B cell (primary cell): ENCODE results near the gene SLC27A5. TPM values are rescaled to one million over a fixed set of nuclear protein-coding genes. Genes with fewer than 3 reads are reported as not detected.
A peak's percentile ranks its signal among the peaks of the same experiment; 100 is the strongest.

ENCODE experiments used
- ATAC-seq: fragments of 200-7000 bp; cut with Tn5 transposase; one replicate; pipeline ENCODE4 v1.10.0; 2021; ENCODE audit warnings: low read depth, mild to moderate bottlenecking, moderate number of reproducible peaks, moderate library complexity
- CTCF ChIA-PET: fragments of 350-600 bp; sonication (Branson Sonifier 250); formaldehyde crosslinking; loops from one replicate; lab custom pipeline; 2021; ENCODE audit warnings: antibody characterized with exemption, inconsistent platforms; lab: Charles Lee
- POLR2A ChIA-PET: fragments of 350-600 bp; sonication (Branson Sonifier 250); formaldehyde crosslinking; loops from one replicate; lab custom pipeline; 2021; ENCODE audit warnings: antibody characterized with exemption; lab: Charles Lee
- DNase-seq: peaks from one replicate; pipeline ENCODE4 v3.0.0; 2013
- H2AFZ ChIP-seq: 2 replicates; pipeline ENCODE4 v1.6.1; 2012; ENCODE audit warnings: mild to moderate bottlenecking, low read depth, low read length; ENCODE audit not compliant: insufficient read depth, poor library complexity, severe bottlenecking
- H3K27ac ChIP-seq, 2 donors: 1 replicate in 1 of 2; 2 replicates in 1 of 2; pipeline ENCODE4 v1.5.1; 2012 to 2013; ENCODE audit warnings: low read length in 2 of 2, mild to moderate bottlenecking in 2 of 2, moderate library complexity in 1 of 2
- H3K27me3 ChIP-seq, 4 experiments: fragments of 200-600 bp in 1 of 4; sonication (generic) in 1 of 4; replicated peaks in 1 of 4; 1 replicate in 2 of 4; 2 replicates in 2 of 4; pipeline versions ENCODE4 v1.6.1 to v1.7.0; 2013 to 2016; ENCODE audit warnings: low read length in 3 of 4, mild to moderate bottlenecking in 2 of 4, mixed read lengths in 1 of 4, moderate library complexity in 1 of 4; ENCODE audit not compliant: insufficient read depth in 4 of 4, control insufficient read depth in 3 of 4; ENCODE audit errors: control extremely low read depth in 1 of 4
- H3K36me3 ChIP-seq, 2 experiments: replicated peaks in 1 of 2; 1 replicate in 1 of 2; 2 replicates in 1 of 2; pipeline versions ENCODE4 v1.6.1 to v1.7.1; 2013; ENCODE audit warnings: low read length in 1 of 2; ENCODE audit not compliant: insufficient read depth in 2 of 2, control insufficient read depth in 1 of 2; ENCODE audit errors: control extremely low read depth in 1 of 2, extremely low read depth in 1 of 2
- H3K4me1 ChIP-seq, 2 donors: fragments of 200-600 bp in 1 of 2; sonication (generic) in 1 of 2; 1 replicate in 1 of 2; 2 replicates in 1 of 2; pipeline versions ENCODE4 v1.5.1 to v1.6.1; 2013 to 2017; ENCODE audit warnings: low read length in 2 of 2; ENCODE audit not compliant: control insufficient read depth in 2 of 2, insufficient read depth in 2 of 2
- H3K4me2 ChIP-seq: replicated peaks from 2 replicates; pipeline ENCODE3; 2012; ENCODE audit warnings: mild to moderate bottlenecking, low read depth, low read length; ENCODE audit not compliant: poor library complexity, severe bottlenecking
- H3K4me3 ChIP-seq, 5 experiments: fragments of 200-600 bp in 1 of 5; sonication (generic) in 1 of 5; 1 replicate in 3 of 5; 2 replicates in 2 of 5; pipeline versions ENCODE4 v1.5.1 to v1.7.0; 2011 to 2016; ENCODE audit warnings: low read length in 4 of 5, mild to moderate bottlenecking in 4 of 5, low read depth in 2 of 5, control low read depth in 1 of 5, moderate library complexity in 1 of 5; ENCODE audit not compliant: insufficient read depth in 1 of 5; ENCODE audit errors: control extremely low read depth in 1 of 5, extremely low read depth in 1 of 5
- H3K79me2 ChIP-seq: fragments of 200-600 bp; sonication (generic); one replicate; pipeline ENCODE4 v1.6.0; 2016; ENCODE audit warnings: low read length; ENCODE audit not compliant: control insufficient read depth, insufficient read depth
- H3K9ac ChIP-seq: fragments of 200-600 bp; sonication (generic); 2 replicates; pipeline ENCODE4 v1.6.1; 2017; ENCODE audit warnings: mild to moderate bottlenecking, low read length, moderate library complexity
- H3K9me3 ChIP-seq, 3 donors: one replicate each; pipeline versions ENCODE4 v1.6.1 to v1.7.1; 2013; ENCODE audit warnings: low read length in 2 of 3; ENCODE audit not compliant: control insufficient read depth in 2 of 3, insufficient read depth in 1 of 3; ENCODE audit errors: control extremely low read depth in 1 of 3
- H4K20me1 ChIP-seq: 2 replicates; pipeline ENCODE4 v1.6.0; 2012; ENCODE audit warnings: mild to moderate bottlenecking, low read length; ENCODE audit not compliant: insufficient read depth, control insufficient read depth, poor library complexity, severe bottlenecking
- H3K27ac Mint-ChIP-seq: one replicate; pipeline ENCODE4 v1.8.0; 2021; ENCODE audit warnings: mixed read lengths
- H3K27me3 Mint-ChIP-seq: one replicate; pipeline ENCODE4 v1.8.0; 2021; ENCODE audit warnings: mixed read lengths
- H3K4me1 Mint-ChIP-seq: one replicate; pipeline ENCODE4 v1.8.0; 2021; ENCODE audit warnings: mixed read lengths
- H3K4me3 Mint-ChIP-seq: one replicate; pipeline ENCODE4 v1.8.0; 2021; ENCODE audit warnings: mixed read lengths
- H3K9me3 Mint-ChIP-seq: one replicate; pipeline ENCODE4 v1.8.0; 2022; ENCODE audit warnings: mixed read lengths; ENCODE audit not compliant: insufficient read depth
- CTCF ChIP-seq: fragments of 200-600 bp; IDR thresholded peaks from one replicate; pipeline ENCODE4 v1.8.0; 2022; ENCODE audit warnings: antibody characterized with exemption, mild to moderate bottlenecking
- EZH2 ChIP-seq: IDR thresholded peaks from 2 replicates; pipeline ENCODE4 v1.6.1; 2012; ENCODE audit warnings: borderline replicate concordance, low read depth, mild to moderate bottlenecking, moderate library complexity, low read length; ENCODE audit not compliant: insufficient read depth, poor library complexity, severe bottlenecking
- WGBS: methylation state at CpG from one replicate; pipeline ENCODE4 v1.1.5; 2013; ENCODE audit warnings: missing lambda C conversion rate; ENCODE audit not compliant: insufficient coverage; 5-methylcytosine and 5-hydroxymethylcytosine counted together
- intact Hi-C: fragments of 100-400 bp; cut with micrococcal nuclease; formaldehyde crosslinking; loops from one replicate; pipeline ENCODE4 v1.10.0; 2022
- polyA plus RNA-seq: library from polyadenylated mRNA; depleted of rRNA; stranded (reverse); fragments of >200 nt; gene quantifications from 2 replicates; pipeline ENCODE4 v1.2.3, GENCODE V29; 2012
- total RNA-seq, 2 donors: library from RNA; stranded (reverse); fragments of 120-200 nt in 1 of 2; gene quantifications; 1 replicate in 1 of 2; 2 replicates in 1 of 2; pipeline versions ENCODE4 v1.2.3 to v1.2.4, GENCODE V29; 2013 to 2022

The SLC27A5 gene
- total and polyA plus RNA-seq, 2 donors (not counting 1 experiment from before 2014, with no cell fraction given) = 8.9 to 11.8 TPM

DNA sequence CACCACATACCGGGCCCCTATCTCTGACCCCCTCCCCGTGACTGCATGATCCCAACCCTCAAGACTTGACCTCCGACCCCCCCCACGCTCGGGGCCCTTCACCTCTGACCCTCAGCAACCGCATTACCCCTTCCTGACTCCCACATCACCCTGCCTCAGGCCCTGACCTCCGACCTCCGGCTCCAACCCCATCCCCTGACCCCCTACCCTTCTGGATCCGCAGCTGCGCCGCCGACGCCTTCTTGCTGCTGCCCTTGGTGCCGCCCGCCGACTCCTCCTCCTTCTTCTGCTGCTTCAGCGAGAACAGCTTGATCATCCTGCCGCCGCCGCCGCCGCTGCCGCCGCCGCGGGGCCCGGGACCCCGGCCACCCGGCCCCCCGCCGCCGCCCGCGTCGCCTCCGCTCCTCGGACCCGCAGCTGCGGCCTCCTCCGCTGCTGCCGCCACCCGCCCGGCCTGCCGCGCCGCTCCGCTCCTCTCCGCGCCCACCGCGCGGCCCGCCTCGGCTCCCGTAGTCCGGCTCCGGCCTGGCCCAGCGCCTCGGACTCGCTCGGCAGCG is 46.4 kb upstream of the SLC27A5 start, which contains the start of gene UBE2M:
TSS of gene UBE2M (minus strand) at position 546 of the 557 bp plus-strand sequence. CDS start at position 316, 230 bp downstream.
- ChIA-PET POLR2A (interaction anchor here (0.9 to 3.5 kb wide), 4 partner anchors 14 to 253 kb away, joined by 3 to 23 read pairs (median 8); partner anchors contain the start of genes ERVK3-1, MZF1, ZBTB45 and ZNF497), CTCF (interaction anchor here (0.7 kb wide), 1 partner anchor 15 kb away, joined by 3 read pairs; the partner anchor contains the start of gene MZF1)
- H3K27ac Mint-ChIP-seq = peak within 1 kb of the TSS; percentile 98
- intact Hi-C loops = loop anchor here (1.0 kb wide), 1 partner anchor 196 kb away; the partner anchor contains the start of gene ZNF497
- ATAC-seq (peak; percentile 1), DNase-seq (no peak)
- Histone ChIP-seq H3K27me3 (no peaks in the 10 kb centered on the region), H3K79me2 (peaks cover 43% of the 10 kb centered on the region), H3K36me3 (peaks cover 4 to 12% of the 10 kb centered on the region in 2 experiments), H3K4me1 (peaks cover 45 to 66% of the 10 kb centered on the region in 2 donors), H3K4me3 (peak within 1 kb of the TSS; percentile 76 to 95 (median 85)), H3K9ac (peak within 1 kb of the TSS; percentile 90), H2AFZ (peak within 1 kb of the TSS; percentile 89), H4K20me1 (peaks cover 10% of the 10 kb centered on the region), H3K4me2 (peak within 1 kb of the TSS; percentile 97), H3K27ac (peak within 1 kb of the TSS; percentile 85 to 98), H3K9me3 (peaks cover 0 to 9% (median 0%) of the 10 kb centered on the region in 3 donors)
- H3K4me1 Mint-ChIP-seq = peaks cover 77% of the 10 kb centered on the region
- no peaks in the 10 kb centered on the region for H3K27me3 Mint-ChIP-seq
- H3K9me3 Mint-ChIP-seq = no peaks in the 10 kb centered on the region
- H3K4me3 Mint-ChIP-seq = peak within 1 kb of the TSS; percentile 96
- WGBS = under 1% methylated on average over 62 of the region's 62 CpGs
- no peak for TF ChIP-seq CTCF
- no peak for TF ChIP-seq EZH2
